MCF 10A (cell line): ENCODE data around the gene SYNPO. TPM values are rescaled to one million over a fixed set of nuclear protein-coding genes. Genes with fewer than 3 reads are reported as not detected.

Experiments
- BruUV-seq: library from RNA; stranded (reverse); fragments of 400-500 nt; replicated peaks from 2 replicates; lab custom pipeline; 2021; lab: Mats Ljungman, UMichigan
- CTCF ChIA-PET: fragments of 300-600 bp; sonication (Branson Sonifier 250); formaldehyde crosslinking; extraction: SDS; loops from one replicate; lab custom pipeline; 2021; ENCODE audit warnings: antibody characterized with exemption, inconsistent platforms; lab: Yijun Ruan, JAX
- POLR2A ChIA-PET: fragments of 300-600, 350-650 bp; sonication (Branson Sonifier 250); formaldehyde crosslinking; extraction: SDS; loops from one replicate; lab custom pipeline; 2020; ENCODE audit warnings: antibody characterized with exemption, inconsistent platforms; lab: Yijun Ruan, JAX
- DNase-seq: peaks from one replicate; pipeline ENCODE4 v3.0.0-alpha.2; 2018; ENCODE audit not compliant: unreplicated experiment
- H3K27ac Mint-ChIP-seq: one replicate; pipeline ENCODE4 v1.8.0; 2022; ENCODE audit warnings: mild to moderate bottlenecking, low read depth, mixed read lengths; ENCODE audit not compliant: unreplicated experiment
- H3K27me3 Mint-ChIP-seq: one replicate; pipeline ENCODE4 v1.8.0; 2022; ENCODE audit warnings: mixed read lengths; ENCODE audit not compliant: insufficient read depth, unreplicated experiment
- H3K36me3 Mint-ChIP-seq: one replicate; pipeline ENCODE4 v1.8.0; 2022; ENCODE audit warnings: mild to moderate bottlenecking, moderate library complexity, mixed read lengths; ENCODE audit not compliant: insufficient read depth, unreplicated experiment
- H3K4me1 Mint-ChIP-seq: one replicate; pipeline ENCODE4 v1.8.0; 2022; ENCODE audit warnings: mixed read lengths; ENCODE audit not compliant: insufficient read depth, unreplicated experiment
- H3K4me3 Mint-ChIP-seq: one replicate; pipeline ENCODE4 v1.8.0; 2022; ENCODE audit warnings: mild to moderate bottlenecking, moderate library complexity, mixed read lengths; ENCODE audit not compliant: unreplicated experiment
- H3K9me3 Mint-ChIP-seq: one replicate; pipeline ENCODE4 v1.8.0; 2022; ENCODE audit warnings: mixed read lengths; ENCODE audit not compliant: unreplicated experiment
- intact Hi-C: fragments of 100-400 bp; cut with micrococcal nuclease; formaldehyde crosslinking; loops from 2 replicates; pipeline ENCODE4 v1.14.1; 2022
- total RNA-seq: library from RNA; stranded (reverse); gene quantifications from 2 replicates; pipeline ENCODE4 v1.2.3, GENCODE V29; 2022
- TF ChIP-seq, protein P1 (sequence below): fragments of 200-600 bp; IDR thresholded peaks from one replicate; pipeline ENCODE4 v1.8.0; 2022; ENCODE audit warnings: antibody characterized with exemption, mild to moderate bottlenecking; ENCODE audit not compliant: unreplicated experiment

SYNPO gene
- total RNA-seq, 1 experiment from 2014 or later, result 6.3 TPM

DNA sequence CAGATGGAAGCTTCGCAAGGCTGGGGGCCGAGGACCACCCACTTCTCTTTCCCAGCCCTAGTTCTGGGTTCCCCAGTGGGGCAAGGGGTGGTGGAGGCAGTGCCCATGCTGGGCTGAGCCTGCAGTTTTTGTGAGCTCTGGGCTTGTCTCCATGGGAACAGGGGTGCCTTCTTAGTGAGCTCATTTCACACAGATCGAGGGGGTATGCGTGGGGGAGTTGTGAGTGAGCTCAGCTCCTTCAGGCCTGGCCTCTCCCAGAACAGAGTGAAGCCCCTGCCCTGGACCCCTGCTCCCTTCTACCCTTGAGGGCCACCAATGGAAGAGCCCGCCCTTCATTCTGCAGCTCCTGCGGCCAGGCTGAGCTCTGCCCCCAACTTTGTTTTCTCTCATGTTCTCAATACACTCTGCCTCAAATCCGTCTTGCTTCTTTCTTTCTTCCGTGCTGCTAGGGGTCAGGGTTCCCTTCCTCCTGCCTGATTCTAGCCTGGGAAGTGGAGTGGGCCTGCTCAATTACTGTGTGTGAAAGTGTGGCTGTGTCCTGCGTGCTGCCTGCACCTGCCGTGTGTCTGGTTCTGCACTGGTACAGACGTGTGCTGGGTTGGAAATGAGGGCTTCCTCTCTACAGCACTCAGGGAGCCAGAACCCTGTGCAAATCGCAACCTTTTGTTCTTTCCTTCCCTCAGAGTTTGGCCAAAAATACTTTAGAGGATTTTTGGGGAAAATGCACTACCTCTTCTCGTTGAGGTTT, 11.6 kb downstream of the SYNPO start:
- peaks cover 22% of the 10 kb centered on the region for H3K4me1 Mint-ChIP-seq
- POLR2A ChIA-PET, result interaction anchor here (0.6 to 3.0 kb wide), 4 partner anchors 8 to 127 kb away, joined by 4 to 21 read pairs (median 4); partner anchors contain the start of gene SMIM3
- BruUV-seq, result no TSS peak
- intact Hi-C loops, result no loop called here
- H3K4me3 Mint-ChIP-seq, result no peak overlapping the region
- no peaks in the 10 kb centered on the region for H3K9me3 Mint-ChIP-seq
- CTCF ChIA-PET, result interaction anchor here (0.6 to 13.6 kb wide), 10 partner anchors 8 to 212 kb away, joined by 3 to 429 read pairs (median 3); partner anchors contain the start of genes IRGM and SYNPO
- no peak overlapping the region for H3K27ac Mint-ChIP-seq
- H3K27me3 Mint-ChIP-seq, result no peaks in the 10 kb centered on the region
- TF ChIP-seq, protein P1, sequence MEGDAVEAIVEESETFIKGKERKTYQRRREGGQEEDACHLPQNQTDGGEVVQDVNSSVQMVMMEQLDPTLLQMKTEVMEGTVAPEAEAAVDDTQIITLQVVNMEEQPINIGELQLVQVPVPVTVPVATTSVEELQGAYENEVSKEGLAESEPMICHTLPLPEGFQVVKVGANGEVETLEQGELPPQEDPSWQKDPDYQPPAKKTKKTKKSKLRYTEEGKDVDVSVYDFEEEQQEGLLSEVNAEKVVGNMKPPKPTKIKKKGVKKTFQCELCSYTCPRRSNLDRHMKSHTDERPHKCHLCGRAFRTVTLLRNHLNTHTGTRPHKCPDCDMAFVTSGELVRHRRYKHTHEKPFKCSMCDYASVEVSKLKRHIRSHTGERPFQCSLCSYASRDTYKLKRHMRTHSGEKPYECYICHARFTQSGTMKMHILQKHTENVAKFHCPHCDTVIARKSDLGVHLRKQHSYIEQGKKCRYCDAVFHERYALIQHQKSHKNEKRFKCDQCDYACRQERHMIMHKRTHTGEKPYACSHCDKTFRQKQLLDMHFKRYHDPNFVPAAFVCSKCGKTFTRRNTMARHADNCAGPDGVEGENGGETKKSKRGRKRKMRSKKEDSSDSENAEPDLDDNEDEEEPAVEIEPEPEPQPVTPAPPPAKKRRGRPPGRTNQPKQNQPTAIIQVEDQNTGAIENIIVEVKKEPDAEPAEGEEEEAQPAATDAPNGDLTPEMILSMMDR, result no peak
- no peak for DNase-seq
- H3K36me3 Mint-ChIP-seq, result peaks cover 38% of the 10 kb centered on the region

DNA sequence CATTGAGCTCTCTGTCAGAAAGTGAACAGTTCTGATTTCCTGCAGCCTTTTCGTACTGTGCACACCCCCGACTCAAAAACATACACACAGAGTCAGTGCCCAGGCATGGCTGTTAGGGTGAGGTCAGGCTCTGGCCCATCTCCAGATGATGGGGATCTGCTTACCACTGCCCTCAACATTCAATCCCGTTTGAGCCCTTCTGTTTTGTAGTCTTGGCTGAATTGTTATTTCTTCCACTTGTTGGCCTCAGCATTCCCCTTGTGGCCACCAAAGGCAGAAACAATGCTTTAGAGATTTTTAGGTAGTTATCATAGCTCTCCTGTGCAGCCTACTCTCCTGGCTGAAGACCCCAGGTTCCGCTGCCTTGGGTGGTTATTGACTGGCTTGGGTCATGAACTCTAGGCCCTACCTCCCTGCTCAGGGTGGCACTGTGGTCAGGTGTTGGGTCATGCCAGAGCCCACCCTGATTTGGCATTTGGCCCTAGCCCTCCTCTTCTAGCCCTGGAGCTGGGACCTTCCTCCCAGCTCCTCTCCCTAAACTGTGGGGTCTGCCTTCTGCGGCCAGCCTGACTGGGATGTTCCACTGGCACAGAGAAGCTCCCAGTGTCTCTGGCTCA, 12.8 kb downstream of the SYNPO start:
- Mint-ChIP-seq H3K4me3 (no peak overlapping the region), H3K9me3 (no peaks in the 10 kb centered on the region), H3K27ac (no peak overlapping the region), H3K4me1 (peaks cover 18% of the 10 kb centered on the region), H3K27me3 (no peaks in the 10 kb centered on the region), H3K36me3 (peaks cover 33% of the 10 kb centered on the region)
- BruUV-seq, result no TSS peak
- POLR2A ChIA-PET, result interaction anchor here (0.6 to 3.0 kb wide), 6 partner anchors 10 to 138 kb away, joined by 3 to 21 read pairs (median 4); partner anchors contain the start of gene SYNPO
- CTCF ChIA-PET, result interaction anchor here (0.6 to 13.6 kb wide), 19 partner anchors 9 to 201 kb away, joined by 3 to 429 read pairs (median 3); partner anchors contain the start of genes RBM22 and SYNPO
- TF ChIP-seq, protein P1, result peak; percentile 23
- no peak for DNase-seq
- intact Hi-C loops, result no loop called here

DNA sequence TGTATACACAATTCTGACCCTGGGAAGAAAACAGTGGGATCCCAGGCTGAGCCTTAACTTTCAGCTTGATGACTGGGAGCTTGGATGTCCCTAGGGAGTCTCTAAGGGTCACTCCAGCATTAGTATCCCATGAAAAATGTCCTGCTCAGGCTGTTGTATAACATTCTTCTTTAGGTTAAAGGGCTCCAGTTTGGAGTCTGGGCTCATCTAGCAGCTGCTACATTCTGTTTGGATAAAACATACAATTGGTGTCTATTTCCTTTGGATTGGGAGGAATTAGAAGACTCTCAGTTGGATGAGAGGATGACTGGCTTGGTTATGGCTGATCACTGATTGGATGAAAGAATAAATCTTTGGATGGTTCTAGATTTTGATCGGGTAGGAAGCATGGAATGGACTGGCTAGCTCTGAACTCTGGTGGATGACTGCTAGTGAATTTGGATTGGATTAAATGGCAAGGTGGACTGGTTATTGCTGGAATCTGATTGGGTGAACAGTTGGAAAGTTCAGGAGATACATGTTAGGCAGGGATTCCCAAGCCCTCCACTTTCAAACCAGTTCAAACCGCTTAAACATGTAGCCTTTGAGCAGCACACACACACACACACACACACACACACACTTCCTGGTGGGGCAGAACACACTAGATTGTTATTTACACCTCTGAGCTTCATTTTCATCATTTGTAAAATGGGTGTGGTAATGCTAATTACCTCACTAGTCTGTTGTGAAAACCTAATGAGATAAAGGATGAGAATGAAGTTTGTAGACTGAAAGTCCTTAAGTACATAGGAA, 13.5 kb downstream of the SYNPO start:
- intact Hi-C loops, result no loop called here
- H3K4me3 Mint-ChIP-seq, result no peak overlapping the region

More for the DNA sequence above, 13.5 kb downstream of the SYNPO start:
- Mint-ChIP-seq H3K27me3 (no peaks in the 10 kb centered on the region), H3K36me3 (peaks cover 26% of the 10 kb centered on the region), H3K4me1 (peaks cover 18% of the 10 kb centered on the region), H3K9me3 (no peaks in the 10 kb centered on the region), H3K27ac (no peak overlapping the region)
- ChIA-PET CTCF (interaction anchor here (0.6 to 13.6 kb wide), 23 partner anchors 8 to 1091 kb away, joined by 3 to 429 read pairs (median 4); partner anchors contain the start of genes RBM22 and SYNPO), POLR2A (interaction anchor here (0.8 to 3.0 kb wide), 5 partner anchors 10 to 104 kb away, joined by 3 to 21 read pairs (median 4); partner anchors contain the start of gene SYNPO)
- DNase-seq, result no peak
- BruUV-seq, result no TSS peak
- TF ChIP-seq, protein P1, result no peak
